GM18861 (cell line): ENCODE results near the gene SLC1A2.

Experiments used
- ATAC-seq: cut with Tn5 transposase; IDR thresholded peaks from one replicate; pipeline ENCODE4 v1.9.1; 2021; ENCODE audit not compliant: unreplicated experiment

Gene SLC1A2

GRCh38 chr11:35247863-35248262 lies 171.5 kb downstream of the SLC1A2 start:
- ATAC-seq, result no peak

DNA sequence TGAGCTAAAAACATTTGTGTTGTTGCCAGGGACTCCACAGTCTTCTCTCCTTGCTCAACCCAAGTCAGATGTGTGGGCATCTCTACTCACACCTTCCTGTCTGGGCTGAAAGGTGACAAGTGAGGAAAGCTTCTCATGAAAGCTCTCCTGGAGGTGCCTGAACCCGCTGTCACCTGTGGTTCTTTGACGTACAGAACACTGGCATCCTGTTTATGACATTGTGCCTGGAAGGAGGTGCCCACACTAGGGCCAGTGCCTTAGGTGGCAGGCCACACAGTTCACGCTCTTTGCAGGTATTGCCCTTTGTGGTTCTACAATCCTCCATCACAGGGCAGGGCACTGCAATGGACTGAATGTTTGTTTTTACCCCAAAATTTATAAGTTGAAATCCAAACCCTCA lies 171.9 kb downstream of the SLC1A2 start:
- no peak for ATAC-seq

GRCh38 chr11:35246745-35247144 lies 172.6 kb downstream of the SLC1A2 start:
- no peak for ATAC-seq

DNA sequence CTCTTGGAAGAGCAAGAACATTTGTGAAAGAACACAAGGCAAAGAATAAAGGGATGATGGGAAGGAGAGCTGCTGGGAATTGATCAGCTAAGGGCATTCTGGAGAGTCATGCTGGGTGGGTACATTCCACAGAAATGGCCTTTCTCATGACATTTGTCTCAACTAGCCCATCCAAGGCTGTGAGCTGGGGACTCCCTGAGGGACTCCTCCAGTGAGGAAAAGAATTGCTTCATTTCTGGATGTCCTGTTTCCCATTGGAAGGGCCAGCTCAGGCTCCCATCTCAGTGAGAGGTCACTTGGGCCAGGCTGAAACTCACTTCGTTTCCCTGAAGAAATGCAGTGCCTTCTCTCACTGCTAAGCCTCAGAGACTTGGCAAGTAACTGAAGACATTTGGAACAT lies 173.6 kb downstream of the SLC1A2 start:
- ATAC-seq, result no peak

DNA sequence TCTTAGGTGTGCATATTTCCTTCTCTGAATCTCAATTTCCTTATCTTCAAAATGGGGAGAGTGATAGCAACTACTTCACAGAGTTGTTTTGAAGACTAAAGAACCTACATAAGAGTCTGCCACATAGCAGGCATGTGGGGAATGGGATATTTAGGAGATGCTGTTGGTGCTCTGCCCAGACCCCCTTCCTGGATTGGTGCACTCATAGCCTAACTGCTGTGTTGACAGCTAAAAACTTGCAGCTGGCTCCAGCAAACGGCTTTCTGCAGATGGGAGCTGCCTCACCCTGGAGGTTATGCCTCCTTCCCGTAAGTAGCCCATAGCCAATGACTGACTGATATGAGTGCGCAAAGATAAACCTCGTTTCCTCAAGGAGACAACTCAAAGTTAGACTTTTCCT lies 174.3 kb downstream of the SLC1A2 start:
- ATAC-seq, result no peak

- ATAC-seq, result no peak
Measured at GRCh38 chr11:35243774-35244173, 175.6 kb downstream of the SLC1A2 start.

GRCh38 chr11:35242412-35243242 lies 176.7 kb downstream of the SLC1A2 start:
- no peak for ATAC-seq

- ATAC-seq, result no peak
Measured at GRCh38 chr11:35241531-35241930, 177.8 kb downstream of the SLC1A2 start.

DNA sequence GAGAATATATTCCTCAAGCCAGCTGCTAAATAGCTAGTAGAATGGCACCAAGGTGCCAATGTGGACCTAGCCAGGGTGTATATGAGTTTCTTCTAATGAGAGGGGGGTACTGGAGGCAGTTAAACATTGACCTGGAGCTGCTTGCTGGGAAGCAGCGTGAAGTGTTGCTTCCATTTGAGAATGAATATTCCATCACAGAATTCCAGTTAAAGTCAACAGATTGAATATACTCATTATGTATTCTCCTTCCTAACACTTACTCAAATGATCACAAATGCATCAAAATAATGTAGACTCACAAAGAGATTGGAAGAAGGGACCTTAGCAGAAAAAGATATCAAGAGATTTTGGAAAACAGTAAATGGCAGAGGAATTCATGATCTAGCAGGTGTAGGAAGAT lies 178.3 kb downstream of the SLC1A2 start:
- no peak for ATAC-seq

DNA sequence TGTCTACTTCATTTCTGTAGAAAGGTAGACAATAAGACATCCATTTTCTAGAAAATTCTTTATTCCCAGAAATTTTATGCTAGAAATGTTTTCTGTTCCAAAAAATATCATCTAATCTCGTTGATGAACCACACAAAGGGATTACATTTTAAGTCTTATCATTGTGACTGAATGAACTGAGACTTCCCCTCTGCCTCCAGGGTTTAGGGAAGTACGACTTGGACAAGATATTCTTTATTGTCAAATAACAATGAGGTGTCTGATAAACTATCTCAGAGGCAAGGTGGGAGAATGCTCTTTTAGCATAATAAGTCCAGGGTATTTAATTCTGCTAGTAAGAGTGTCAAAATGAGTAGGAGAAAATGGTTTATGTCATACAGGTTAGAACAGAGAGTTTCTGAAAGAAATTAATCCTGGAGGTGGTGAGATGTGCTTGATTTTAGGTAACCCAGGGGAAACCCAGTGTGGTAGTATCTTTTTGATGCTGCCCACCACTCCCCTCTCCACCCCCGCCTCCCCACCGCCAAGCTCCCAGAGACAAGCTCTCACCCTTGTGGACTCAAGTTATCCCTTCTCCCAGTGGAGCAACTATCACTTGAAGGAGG lies 179.8 kb downstream of the SLC1A2 start:
- ATAC-seq, result no peak

- no peak for ATAC-seq
Measured at GRCh38 chr11:35238882-35239281, 180.5 kb downstream of the SLC1A2 start.

- ATAC-seq, result no peak
Measured at GRCh38 chr11:35237860-35238715, 181.3 kb downstream of the SLC1A2 start.

DNA sequence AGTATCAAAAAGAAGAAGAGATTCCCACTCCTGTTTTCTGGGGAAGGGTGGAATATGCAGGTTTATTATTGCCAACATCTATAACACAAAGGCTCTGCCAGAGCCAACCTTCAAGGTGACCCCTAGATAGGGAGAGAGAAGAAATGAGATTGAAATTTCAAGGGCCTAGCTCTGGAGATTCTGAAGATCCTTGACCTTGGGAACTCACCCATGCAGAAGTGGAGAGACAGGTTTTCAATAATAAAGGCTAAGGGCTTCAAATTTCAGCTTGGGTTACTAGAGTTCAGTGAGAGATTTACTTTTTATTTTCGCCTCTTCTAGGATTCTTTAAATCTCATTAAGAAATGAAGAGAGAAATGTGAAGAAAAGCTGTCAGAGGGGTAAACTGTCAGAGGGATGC lies 182.0 kb downstream of the SLC1A2 start:
- no peak for ATAC-seq

DNA sequence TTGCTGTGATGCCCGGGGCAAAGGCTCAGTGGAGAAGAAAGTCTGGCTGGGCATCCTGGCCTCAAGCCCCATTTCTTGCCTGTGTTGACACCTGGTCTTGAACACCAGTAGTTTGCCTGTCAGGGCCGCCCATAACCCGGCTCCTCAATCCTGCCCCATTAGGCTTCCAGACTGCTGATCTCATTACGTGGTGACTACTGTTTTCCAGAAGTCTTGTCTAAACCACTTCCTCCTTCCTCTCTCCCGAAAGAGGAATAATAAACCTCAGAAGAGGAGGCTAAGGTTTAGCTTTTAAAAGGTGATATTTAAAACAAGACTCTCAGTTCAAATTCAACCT lies 182.7 kb downstream of the SLC1A2 start:
- no peak for ATAC-seq

- no peak for ATAC-seq
Measured at GRCh38 chr11:35235936-35236666, 183.3 kb downstream of the SLC1A2 start.

DNA sequence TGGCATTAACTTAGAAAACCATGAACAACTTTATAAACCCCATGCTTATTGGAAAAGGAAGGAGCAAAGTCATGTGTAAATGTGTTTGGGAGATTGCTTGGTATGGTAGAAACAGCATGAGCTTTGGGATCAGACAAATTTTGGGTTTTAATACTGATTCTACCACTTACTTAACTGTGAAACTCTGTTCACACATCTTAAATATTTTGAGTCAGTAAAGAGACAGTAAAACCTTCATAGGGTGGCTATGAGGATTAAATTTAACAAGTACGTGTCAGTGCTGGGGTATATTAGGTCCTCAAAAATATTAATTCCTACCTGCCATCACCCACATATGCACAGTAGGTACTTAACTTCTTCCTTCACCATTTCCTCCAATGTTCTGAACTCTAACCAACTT lies 183.9 kb downstream of the SLC1A2 start:
- ATAC-seq, result no peak

- ATAC-seq, result no peak
Measured at GRCh38 chr11:35235157-35235468, 184.2 kb downstream of the SLC1A2 start.

GRCh38 chr11:35234460-35235156 lies 184.8 kb downstream of the SLC1A2 start:
- ATAC-seq, result no peak

GRCh38 chr11:35233518-35233917 lies 185.8 kb downstream of the SLC1A2 start:
- ATAC-seq, result no peak

GRCh38 chr11:35232891-35233330 lies 186.4 kb downstream of the SLC1A2 start:
- no peak for ATAC-seq
